Measurements from ENCODE around the gene ZNF672.

Gene ZNF672

GRCh38 chr1:248815407-248816034, 22.5 kb upstream of the ZNF672 start:
- Histone ChIP-seq H3K27me3 (ENCODE audit: control insufficient read depth, insufficient read depth, low read length) (no peaks in the 10 kb centered on the region), H3K36me3 (ENCODE audit: insufficient read depth, low read length) (peaks cover 76% of the 10 kb centered on the region), H3K4me1 (ENCODE audit: control insufficient read depth, insufficient read depth, low read length) (peaks cover 12% of the 10 kb centered on the region), H3K9me3 (replicated peaks; ENCODE audit: low read length) (no peaks in the 10 kb centered on the region), H3K9ac (ENCODE audit: low read depth, low read length) (no peak overlapping the region), H3K4me3 (ENCODE audit: low read length) (no peak overlapping the region), H3K4me2 (ENCODE audit: low read length) (no peak overlapping the region)

GRCh38 chr1:248816042-248816851, 21.8 kb upstream of the ZNF672 start:
- Histone ChIP-seq H3K4me3 (ENCODE audit: low read length) (no peak overlapping the region), H3K27me3 (ENCODE audit: control insufficient read depth, insufficient read depth, low read length) (no peaks in the 10 kb centered on the region), H3K9ac (ENCODE audit: low read depth, low read length) (no peak overlapping the region), H3K36me3 (ENCODE audit: insufficient read depth, low read length) (peaks cover 81% of the 10 kb centered on the region), H3K9me3 (replicated peaks; ENCODE audit: low read length) (no peaks in the 10 kb centered on the region), H3K4me1 (ENCODE audit: control insufficient read depth, insufficient read depth, low read length) (peaks cover 13% of the 10 kb centered on the region), H3K4me2 (ENCODE audit: low read length) (no peak overlapping the region)

GRCh38 chr1:248817065-248817464, 21.0 kb upstream of the ZNF672 start:
- no peak overlapping the region for H3K9ac ChIP-seq (ENCODE audit: low read depth, low read length)
- peaks cover 84% of the 10 kb centered on the region for H3K36me3 ChIP-seq (ENCODE audit: insufficient read depth, low read length)
- no peaks in the 10 kb centered on the region for H3K9me3 ChIP-seq (replicated peaks; ENCODE audit: low read length)
- no peak overlapping the region for H3K4me2 ChIP-seq (ENCODE audit: low read length)
- no peaks in the 10 kb centered on the region for H3K27me3 ChIP-seq (ENCODE audit: control insufficient read depth, insufficient read depth, low read length)
- H3K4me1 ChIP-seq (ENCODE audit: control insufficient read depth, insufficient read depth, low read length): peaks cover 21% of the 10 kb centered on the region
- H3K4me3 ChIP-seq (ENCODE audit: low read length): no peak overlapping the region

GRCh38 chr1:248818505-248819374, 19.3 kb upstream of the ZNF672 start:
- H3K9ac ChIP-seq (ENCODE audit: low read depth, low read length): no peak overlapping the region
- H3K4me2 ChIP-seq (ENCODE audit: low read length): no peak overlapping the region
- peaks cover 74% of the 10 kb centered on the region for H3K36me3 ChIP-seq (ENCODE audit: insufficient read depth, low read length)
- H3K9me3 ChIP-seq (replicated peaks; ENCODE audit: low read length): no peaks in the 10 kb centered on the region
- H3K27me3 ChIP-seq (ENCODE audit: control insufficient read depth, insufficient read depth, low read length): no peaks in the 10 kb centered on the region
- no peak overlapping the region for H3K4me3 ChIP-seq (ENCODE audit: low read length)
- peaks cover 37% of the 10 kb centered on the region for H3K4me1 ChIP-seq (ENCODE audit: control insufficient read depth, insufficient read depth, low read length)

GRCh38 chr1:248820041-248820585, 17.9 kb upstream of the ZNF672 start:
- Histone ChIP-seq H3K9ac (ENCODE audit: low read depth, low read length) (peak overlapping the region; percentile 65), H3K4me3 (ENCODE audit: low read length) (peak overlapping the region; percentile 58), H3K9me3 (replicated peaks; ENCODE audit: low read length) (no peaks in the 10 kb centered on the region), H3K27me3 (ENCODE audit: control insufficient read depth, insufficient read depth, low read length) (no peaks in the 10 kb centered on the region), H3K4me1 (ENCODE audit: control insufficient read depth, insufficient read depth, low read length) (peaks cover 50% of the 10 kb centered on the region), H3K4me2 (ENCODE audit: low read length) (no peak overlapping the region), H3K36me3 (ENCODE audit: insufficient read depth, low read length) (peaks cover 74% of the 10 kb centered on the region)

- Histone ChIP-seq H3K36me3 (ENCODE audit: insufficient read depth, low read length) (peaks cover 65% of the 10 kb centered on the region), H3K27me3 (ENCODE audit: control insufficient read depth, insufficient read depth, low read length) (no peaks in the 10 kb centered on the region), H3K4me2 (ENCODE audit: low read length) (peak overlapping the region; percentile 69), H3K4me3 (ENCODE audit: low read length) (peak overlapping the region; percentile 58), H3K4me1 (ENCODE audit: control insufficient read depth, insufficient read depth, low read length) (peaks cover 51% of the 10 kb centered on the region), H3K9ac (ENCODE audit: low read depth, low read length) (peak overlapping the region; percentile 66), H3K9me3 (replicated peaks; ENCODE audit: low read length) (no peaks in the 10 kb centered on the region)
Measured at GRCh38 chr1:248821101-248821500, 16.9 kb upstream of the ZNF672 start.

- H3K9ac ChIP-seq (ENCODE audit: low read depth, low read length): peak overlapping the region; percentile 66
- H3K4me2 ChIP-seq (ENCODE audit: low read length): peak overlapping the region; percentile 69
- H3K4me3 ChIP-seq (ENCODE audit: low read length): peak overlapping the region; percentile 58
- no peaks in the 10 kb centered on the region for H3K9me3 ChIP-seq (replicated peaks; ENCODE audit: low read length)
- peaks cover 52% of the 10 kb centered on the region for H3K4me1 ChIP-seq (ENCODE audit: control insufficient read depth, insufficient read depth, low read length)
- H3K36me3 ChIP-seq (ENCODE audit: insufficient read depth, low read length): peaks cover 59% of the 10 kb centered on the region
- H3K27me3 ChIP-seq (ENCODE audit: control insufficient read depth, insufficient read depth, low read length): no peaks in the 10 kb centered on the region
Measured at GRCh38 chr1:248821641-248822040, 16.4 kb upstream of the ZNF672 start.

- Histone ChIP-seq H3K4me3 (ENCODE audit: low read length) (peak overlapping the region; percentile 82), H3K9me3 (replicated peaks; ENCODE audit: low read length) (no peaks in the 10 kb centered on the region), H3K4me2 (ENCODE audit: low read length) (peak overlapping the region; percentile 95), H3K9ac (ENCODE audit: low read depth, low read length) (peak overlapping the region; percentile 66), H3K27me3 (ENCODE audit: control insufficient read depth, insufficient read depth, low read length) (no peaks in the 10 kb centered on the region), H3K4me1 (ENCODE audit: control insufficient read depth, insufficient read depth, low read length) (peaks cover 56% of the 10 kb centered on the region), H3K36me3 (ENCODE audit: insufficient read depth, low read length) (peaks cover 52% of the 10 kb centered on the region)
Measured at GRCh38 chr1:248822148-248823032, 15.6 kb upstream of the ZNF672 start.

GRCh38 chr1:248823517-248824001, 14.5 kb upstream of the ZNF672 start:
- Histone ChIP-seq H3K4me1 (ENCODE audit: control insufficient read depth, insufficient read depth, low read length) (peaks cover 56% of the 10 kb centered on the region), H3K9ac (ENCODE audit: low read depth, low read length) (peak overlapping the region; percentile 89), H3K36me3 (ENCODE audit: insufficient read depth, low read length) (peaks cover 46% of the 10 kb centered on the region), H3K9me3 (replicated peaks; ENCODE audit: low read length) (no peaks in the 10 kb centered on the region), H3K4me2 (ENCODE audit: low read length) (peak overlapping the region; percentile 95), H3K4me3 (ENCODE audit: low read length) (peak overlapping the region; percentile 82), H3K27me3 (ENCODE audit: control insufficient read depth, insufficient read depth, low read length) (no peaks in the 10 kb centered on the region)

GRCh38 chr1:248824301-248824700, 13.7 kb upstream of the ZNF672 start:
- Histone ChIP-seq H3K4me1 (ENCODE audit: control insufficient read depth, insufficient read depth, low read length) (peaks cover 56% of the 10 kb centered on the region), H3K36me3 (ENCODE audit: insufficient read depth, low read length) (peaks cover 40% of the 10 kb centered on the region), H3K9ac (ENCODE audit: low read depth, low read length) (peak overlapping the region; percentile 89), H3K27me3 (ENCODE audit: control insufficient read depth, insufficient read depth, low read length) (no peaks in the 10 kb centered on the region), H3K4me3 (ENCODE audit: low read length) (peak overlapping the region; percentile 82), H3K9me3 (replicated peaks; ENCODE audit: low read length) (no peaks in the 10 kb centered on the region), H3K4me2 (ENCODE audit: low read length) (peak overlapping the region; percentile 95)

All from skeletal muscle satellite cell (primary cell).